HCT116 (cell line): ENCODE measurements around the gene MED10. TPM values are rescaled to one million over a fixed set of nuclear protein-coding genes. Genes with fewer than 3 reads are reported as not detected.

Source experiments
- ATAC-seq: fragments of 200-7000 bp; cut with Tn5 transposase; 2 replicates; pipeline ENCODE4 v1.9.1; 2020; ENCODE audit warnings: mild to moderate bottlenecking, moderate library complexity
- BruUV-seq: library from RNA; stranded (reverse); fragments of 400-500 nt; replicated peaks from 2 replicates; lab custom pipeline; 2021; lab: Mats Ljungman, UMichigan
- CTCF ChIA-PET: fragments of 300-600 bp; sonication (Branson Sonifier 250); formaldehyde crosslinking; loops from one replicate; lab custom pipeline; 2021; ENCODE audit warnings: antibody characterized with exemption; lab: Charles Lee
- POLR2A ChIA-PET: fragments of 300-600, 350-600 bp; sonication (Branson Sonifier 250); formaldehyde crosslinking; loops from one replicate; lab custom pipeline; 2021; ENCODE audit warnings: antibody characterized with exemption; lab: Charles Lee
- RAD21 ChIA-PET, 2 experiments: fragments of 300-600 bp; sonication (Branson Sonifier 250); formaldehyde crosslinking; loops; one replicate each; lab custom pipeline; 2023; ENCODE audit warnings: low total read pairs in 2 of 2; ENCODE audit not compliant: uncharacterized antibody in 2 of 2, unreplicated experiment in 2 of 2, low non-redundant PET in 1 of 2; lab: Charles Lee
- DNase-seq: peaks from one replicate; pipeline ENCODE4 v3.0.0-alpha.2; 2010; ENCODE audit warnings: low read depth, low spot score
- H2AFZ ChIP-seq: fragments of 200-600 bp; shearing (Covaris generic), sonication (generic); 2 replicates; pipeline ENCODE4 v1.6.1; 2017; ENCODE audit warnings: low read depth, mixed run types, mixed read lengths, antibody characterized with exemption, low read length; ENCODE audit not compliant: poor library complexity, severe bottlenecking
- H3K27ac ChIP-seq: 2 replicates; pipeline ENCODE4 v1.5.1; 2012; ENCODE audit warnings: low read depth, low read length
- H3K27me3 ChIP-seq: fragments of 200-600 bp; sonication (generic); 2 replicates; pipeline ENCODE4 v1.6.1; 2016; ENCODE audit warnings: mixed run types, low read length, mixed read lengths; ENCODE audit not compliant: insufficient read depth
- H3K36me3 ChIP-seq, 2 experiments: fragments of 200-500 bp in 1 of 2; fragments of 200-600 bp in 1 of 2; sonication (Bioruptor generic) in 1 of 2; sonication (generic) in 1 of 2; 2 replicates each; pipeline versions ENCODE4 v1.5.1 to v1.6.1; 2014 to 2016; ENCODE audit warnings: low read length in 2 of 2, inconsistent platforms in 1 of 2, mixed read lengths in 1 of 2, mixed run types in 1 of 2; ENCODE audit not compliant: insufficient read depth in 2 of 2, control insufficient read depth in 1 of 2
- H3K4me1 ChIP-seq, 2 experiments: fragments of 200-600 bp in 1 of 2; sonication (generic) in 1 of 2; 2 replicates each; pipeline versions ENCODE4 v1.5.1 to v1.6.1; 2012 to 2017; ENCODE audit warnings: low read length in 2 of 2, inconsistent platforms in 1 of 2, mild to moderate bottlenecking in 1 of 2, mixed read lengths in 1 of 2, mixed run types in 1 of 2, moderate library complexity in 1 of 2; ENCODE audit not compliant: insufficient read depth in 2 of 2, control insufficient read depth in 1 of 2
- H3K4me2 ChIP-seq: fragments of 200-600 bp; sonication (generic); 2 replicates; pipeline ENCODE4 v1.6.1; 2017; ENCODE audit warnings: mixed run types, low read length, mixed read lengths
- H3K4me3 ChIP-seq, 2 experiments: fragments of 200-600 bp in 1 of 2; sonication (generic) in 1 of 2; replicated peaks in 1 of 2; 2 replicates each; pipeline ENCODE4 v1.5.1; 2011 to 2016; ENCODE audit warnings: low read length in 2 of 2, control low read depth in 1 of 2, low read depth in 1 of 2, mild to moderate bottlenecking in 1 of 2, mixed read lengths in 1 of 2, mixed run types in 1 of 2
- H3K79me2 ChIP-seq: fragments of 200-600 bp; sonication (generic); 2 replicates; pipeline ENCODE4 v1.6.1; 2017; ENCODE audit warnings: mild to moderate bottlenecking, mixed run types, low read length, moderate library complexity, mixed read lengths; ENCODE audit not compliant: insufficient read depth
- H3K9ac ChIP-seq: fragments of 200-600 bp; sonication (generic); 2 replicates; pipeline ENCODE4 v1.6.1; 2016; ENCODE audit warnings: low read length, mixed read lengths
- H3K9me2 ChIP-seq: fragments of 200-600 bp; sonication (generic), shearing (Covaris generic); 2 replicates; pipeline ENCODE4 v1.6.1; 2017; ENCODE audit warnings: mixed run types, mild to moderate bottlenecking, moderate library complexity; ENCODE audit not compliant: insufficient read depth
- H3K9me3 ChIP-seq, 2 experiments: fragments of 200-500 bp in 1 of 2; fragments of 200-600 bp in 1 of 2; sonication (Bioruptor generic) in 1 of 2; sonication (generic) in 1 of 2; 2 replicates each; pipeline ENCODE4 v1.6.1; 2014 to 2017; ENCODE audit warnings: low read length in 2 of 2, mixed read lengths in 2 of 2, inconsistent platforms in 1 of 2, low read depth in 1 of 2, mild to moderate bottlenecking in 1 of 2, mixed run types in 1 of 2, moderate library complexity in 1 of 2; ENCODE audit not compliant: control insufficient read depth in 1 of 2, insufficient read depth in 1 of 2
- H4K20me1 ChIP-seq: fragments of 200-600 bp; sonication (generic), shearing (Covaris generic); 2 replicates; pipeline ENCODE4 v1.6.1; 2017; ENCODE audit warnings: mixed run types, mild to moderate bottlenecking, moderate library complexity; ENCODE audit not compliant: insufficient read depth
- CEBPB ChIP-seq: IDR thresholded peaks from 2 replicates; pipeline ENCODE4 v1.6.1; 2012; ENCODE audit warnings: low read depth
- ELF1 ChIP-seq: IDR thresholded peaks from 2 replicates; pipeline ENCODE4 v1.6.1; 2012; ENCODE audit warnings: low read depth, borderline replicate concordance
- EZH2phosphoT487 ChIP-seq: fragments of 200-600 bp; IDR thresholded peaks from 2 replicates; pipeline ENCODE4 v1.6.1; 2018; ENCODE audit warnings: antibody characterized with exemption, borderline replicate concordance
- JUND ChIP-seq: IDR thresholded peaks from 2 replicates; pipeline ENCODE4 v1.6.1; 2012
- POLR2AphosphoS5 ChIP-seq: IDR thresholded peaks from 2 replicates; pipeline ENCODE4 v1.6.1; 2011; ENCODE audit warnings: mild to moderate bottlenecking, low read depth, low read length, moderate library complexity
- RAD21 ChIP-seq: IDR thresholded peaks from 2 replicates; pipeline ENCODE4 v1.6.1; 2012; ENCODE audit warnings: low read depth, mild to moderate bottlenecking
- SIN3A ChIP-seq: IDR thresholded peaks from 2 replicates; pipeline ENCODE4 v1.6.1; 2012; ENCODE audit warnings: low read depth
- SRF ChIP-seq: IDR thresholded peaks from 2 replicates; pipeline ENCODE4 v1.6.1; 2012; ENCODE audit warnings: low read depth
- YY1 ChIP-seq: IDR thresholded peaks from 2 replicates; pipeline ENCODE4 v1.6.1; 2011; ENCODE audit warnings: low read length, low read depth, moderate library complexity, mild to moderate bottlenecking; ENCODE audit not compliant: insufficient replicate concordance; ENCODE audit errors: extremely low read depth
- ZFX ChIP-seq: fragments of 450-650 bp; IDR thresholded peaks from 2 replicates; pipeline ENCODE4 v1.6.1; 2017
- ZNF274 ChIP-seq: fragments of 200-500 bp; sonication (Bioruptor generic); IDR thresholded peaks from 2 replicates; pipeline ENCODE4 v1.6.1; 2014; ENCODE audit warnings: mild to moderate bottlenecking, low read depth, low read length, inconsistent platforms
- intact Hi-C: fragments of 100-400 bp; cut with micrococcal nuclease; formaldehyde crosslinking; loops from 2 replicates; pipeline ENCODE4 v1.10.0; 2022
- total RNA-seq: library from RNA; stranded (reverse); gene quantifications from one replicate; pipeline ENCODE4 v1.2.1, GENCODE V29; 2021; ENCODE audit not compliant: unreplicated experiment
- TF ChIP-seq, protein P1 (sequence below): IDR thresholded peaks from 2 replicates; pipeline ENCODE4 v1.6.1; 2012
- TF ChIP-seq, protein P2 (sequence below), 3 experiments: fragments of 200-600 bp in 1 of 3; sonication (generic) in 1 of 3; IDR thresholded peaks in 2 of 3; conservative IDR thresholded peaks in 1 of 3; 2 replicates each; pipeline ENCODE4 v1.5.1; 2012 to 2017; ENCODE audit warnings: low read depth in 2 of 3, low read length in 2 of 3, antibody characterized with exemption in 1 of 3, borderline replicate concordance in 1 of 3, control low read depth in 1 of 3, mild to moderate bottlenecking in 1 of 3, mixed read lengths in 1 of 3, mixed run types in 1 of 3, moderate library complexity in 1 of 3; ENCODE audit not compliant: insufficient read depth in 1 of 3

The MED10 gene
- total RNA-seq, 1 experiment from 2014 or later, result 35.0 TPM

GRCh38 chr5:6370580-6370979 lies 7.8 kb downstream of the MED10 start:
- no peaks in the 10 kb centered on the region for H3K27me3 ChIP-seq
- H4K20me1 ChIP-seq, result 0 out of 2 replicates have a peak, but pooled peaks cover 3% of the 10 kb centered on the region
- peaks cover 28 to 54% of the 10 kb centered on the region in 2 experiments; a peak in 3 of 4 replicates for H3K36me3 ChIP-seq
- no peak overlapping the region for H2AFZ ChIP-seq
- H3K4me1 ChIP-seq, result no peaks in the 10 kb centered on the region
- no peak overlapping the region for H3K9ac ChIP-seq
- no peaks in the 10 kb centered on the region for H3K9me2 ChIP-seq
- CTCF ChIA-PET, result no interaction called here
- intact Hi-C loops, result loop anchor here (10.0 kb wide), 2 partner anchors 244 to 374 kb away; no protein-coding TSS in a partner anchor
- no peak overlapping the region for H3K4me3 ChIP-seq
- TF ChIP-seq ELF1 (no peak), SRF (no peak), EZH2phosphoT487 (no peak), ZFX (no peak), RAD21 (no peak), SIN3A (no peak), POLR2AphosphoS5 (no peak), ZNF274 (no peak), YY1 (no peak), CEBPB (no peak), JUND (no peak)
- TF ChIP-seq, protein P1, sequence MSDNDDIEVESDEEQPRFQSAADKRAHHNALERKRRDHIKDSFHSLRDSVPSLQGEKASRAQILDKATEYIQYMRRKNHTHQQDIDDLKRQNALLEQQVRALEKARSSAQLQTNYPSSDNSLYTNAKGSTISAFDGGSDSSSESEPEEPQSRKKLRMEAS, result no peak
- TF ChIP-seq, protein P2, sequence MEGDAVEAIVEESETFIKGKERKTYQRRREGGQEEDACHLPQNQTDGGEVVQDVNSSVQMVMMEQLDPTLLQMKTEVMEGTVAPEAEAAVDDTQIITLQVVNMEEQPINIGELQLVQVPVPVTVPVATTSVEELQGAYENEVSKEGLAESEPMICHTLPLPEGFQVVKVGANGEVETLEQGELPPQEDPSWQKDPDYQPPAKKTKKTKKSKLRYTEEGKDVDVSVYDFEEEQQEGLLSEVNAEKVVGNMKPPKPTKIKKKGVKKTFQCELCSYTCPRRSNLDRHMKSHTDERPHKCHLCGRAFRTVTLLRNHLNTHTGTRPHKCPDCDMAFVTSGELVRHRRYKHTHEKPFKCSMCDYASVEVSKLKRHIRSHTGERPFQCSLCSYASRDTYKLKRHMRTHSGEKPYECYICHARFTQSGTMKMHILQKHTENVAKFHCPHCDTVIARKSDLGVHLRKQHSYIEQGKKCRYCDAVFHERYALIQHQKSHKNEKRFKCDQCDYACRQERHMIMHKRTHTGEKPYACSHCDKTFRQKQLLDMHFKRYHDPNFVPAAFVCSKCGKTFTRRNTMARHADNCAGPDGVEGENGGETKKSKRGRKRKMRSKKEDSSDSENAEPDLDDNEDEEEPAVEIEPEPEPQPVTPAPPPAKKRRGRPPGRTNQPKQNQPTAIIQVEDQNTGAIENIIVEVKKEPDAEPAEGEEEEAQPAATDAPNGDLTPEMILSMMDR (IDR thresholded peaks at IDR 0.05 in 2 of 3, conservative IDR thresholded peaks at IDR 0.05 in 1 of 3; ENCODE audit: borderline replicate concordance in 1 of 3, insufficient read depth in 1 of 3, low read depth in 2 of 3, low read length in 2 of 3), result no peak
- TF ChIP-seq, all 23 proteins: peak for 0
- Histone ChIP-seq H3K27ac (no peak overlapping the region), H3K4me2 (no peak overlapping the region), H3K9me3 (no peaks in the 10 kb centered on the region), H3K79me2 (peaks cover 22% of the 10 kb centered on the region)
- RAD21 ChIA-PET, result no interaction called here
- DNase-seq (no peak), ATAC-seq (0 out of 2 replicates have a peak, but pooled peaks have one; percentile 25)
- BruUV-seq, result no TSS peak
- POLR2A ChIA-PET, result no interaction called here
